HEK293 (cell line): ENCODE results near the gene CCZ1B.
"Not testable (repeated sequence)": the region's sequence is repeated elsewhere in the genome, so short reads cannot be mapped to it uniquely, and the experiment has no call there.

ENCODE experiments used
- CTCF ChIA-PET: fragments of 350-600 bp; formaldehyde crosslinking; extraction: SDS; loops from one replicate; lab custom pipeline; 2021; ENCODE audit warnings: antibody characterized with exemption; lab: Yijun Ruan, JAX
- POLR2A ChIA-PET: fragments of 300-600 bp; formaldehyde crosslinking; extraction: SDS; loops from one replicate; lab custom pipeline; 2020; ENCODE audit warnings: antibody characterized with exemption, inconsistent platforms; lab: Yijun Ruan, JAX
- H3K27ac ChIP-seq: fragments of 200-500 bp; sonication (Bioruptor generic); 2 replicates; pipeline ENCODE4 v1.5.1; 2014; ENCODE audit warnings: low read depth, low read length, control low read depth, inconsistent platforms; ENCODE audit errors: extremely low read depth
- H3K36me3 ChIP-seq, 2 experiments: fragments of 200-500 bp in 1 of 2; sonication (Bioruptor generic) in 1 of 2; 1 replicate in 1 of 2; 2 replicates in 1 of 2; pipeline ENCODE4 v1.5.1; 2014 to 2017; ENCODE audit warnings: inconsistent platforms in 2 of 2, low read length in 2 of 2; ENCODE audit not compliant: control insufficient read depth in 2 of 2, insufficient read depth in 1 of 2
- H3K4me1 ChIP-seq: fragments of 200-500 bp; sonication (Bioruptor generic); 2 replicates; pipeline ENCODE4 v1.5.1; 2014; ENCODE audit warnings: mild to moderate bottlenecking, low read length, inconsistent platforms; ENCODE audit not compliant: control insufficient read depth, insufficient read depth
- H3K4me3 ChIP-seq: 2 replicates; pipeline ENCODE4 v1.5.1; 2011; ENCODE audit warnings: low read depth, mild to moderate bottlenecking, control low read depth, low read length, moderate library complexity
- H3K9me3 ChIP-seq: fragments of 200-500 bp; sonication (Bioruptor generic); 2 replicates; pipeline ENCODE4 v1.5.1; 2014; ENCODE audit warnings: low read depth, low read length, inconsistent platforms; ENCODE audit not compliant: control insufficient read depth, insufficient read depth
- ZNF335 ChIP-seq: fragments of 450-650 bp; formaldehyde crosslinking; conservative IDR thresholded peaks from 2 replicates; pipeline ENCODE4 v1.5.1; 2016; ENCODE audit warnings: missing biosample characterization, missing genetic modification characterization
- ZNF341 ChIP-seq: fragments of 450-650 bp; formaldehyde crosslinking; IDR thresholded peaks from 2 replicates; pipeline ENCODE4; 2016; ENCODE audit warnings: low read depth, missing biosample characterization, missing genetic modification characterization
- ZNF473 ChIP-seq: fragments of 450-650 bp; formaldehyde crosslinking; IDR thresholded peaks from 2 replicates; pipeline ENCODE4 v1.5.1; 2017; ENCODE audit warnings: missing biosample characterization, missing genetic modification characterization
- ZSCAN30 ChIP-seq: fragments of 450-650 bp; IDR thresholded peaks from 2 replicates; pipeline ENCODE4 v1.5.1; 2018; ENCODE audit warnings: missing biosample characterization, mild to moderate bottlenecking, missing genetic modification characterization, moderate library complexity
- TF ChIP-seq, protein P1 (sequence below): fragments of 450-650 bp; formaldehyde crosslinking; IDR thresholded peaks from 2 replicates; pipeline ENCODE4 v1.5.1; 2017; ENCODE audit warnings: missing biosample characterization, mild to moderate bottlenecking, missing genetic modification characterization, moderate library complexity
- TF ChIP-seq, protein P2 (sequence below): fragments of 450-650 bp; formaldehyde crosslinking; IDR thresholded peaks from 2 replicates; pipeline ENCODE4 v1.5.1; 2016; ENCODE audit warnings: missing biosample characterization, missing genetic modification characterization
- TF ChIP-seq, protein P3 (sequence below): fragments of 450-650 bp; formaldehyde crosslinking; IDR thresholded peaks from 2 replicates; pipeline ENCODE4 v1.5.1; 2016; ENCODE audit warnings: missing biosample characterization, missing genetic modification characterization
- TF ChIP-seq, protein P4 (sequence below): fragments of 450-650 bp; formaldehyde crosslinking; IDR thresholded peaks from 2 replicates; pipeline ENCODE4 v1.5.1; 2017; ENCODE audit warnings: missing biosample characterization, missing genetic modification characterization
- TF ChIP-seq, protein P5 (sequence below): fragments of 450-650 bp; formaldehyde crosslinking; IDR thresholded peaks from 2 replicates; pipeline ENCODE4 v1.5.1; 2016; ENCODE audit warnings: missing biosample characterization, missing genetic modification characterization
- TF ChIP-seq, protein P6 (sequence below): fragments of 450-650 bp; formaldehyde crosslinking; IDR thresholded peaks from 2 replicates; pipeline ENCODE4 v1.5.1; 2016; ENCODE audit warnings: missing biosample characterization, missing genetic modification characterization
- TF ChIP-seq, protein P7 (sequence below): fragments of 450-650 bp; formaldehyde crosslinking; IDR thresholded peaks from 2 replicates; pipeline ENCODE4 v1.5.1; 2017; ENCODE audit warnings: missing biosample characterization, missing genetic modification characterization
- TF ChIP-seq, protein P8 (sequence below): fragments of 450-650 bp; formaldehyde crosslinking; IDR thresholded peaks from 2 replicates; pipeline ENCODE4 v1.5.0; 2017; ENCODE audit warnings: missing biosample characterization, missing genetic modification characterization, borderline replicate concordance

The CCZ1B gene

DNA sequence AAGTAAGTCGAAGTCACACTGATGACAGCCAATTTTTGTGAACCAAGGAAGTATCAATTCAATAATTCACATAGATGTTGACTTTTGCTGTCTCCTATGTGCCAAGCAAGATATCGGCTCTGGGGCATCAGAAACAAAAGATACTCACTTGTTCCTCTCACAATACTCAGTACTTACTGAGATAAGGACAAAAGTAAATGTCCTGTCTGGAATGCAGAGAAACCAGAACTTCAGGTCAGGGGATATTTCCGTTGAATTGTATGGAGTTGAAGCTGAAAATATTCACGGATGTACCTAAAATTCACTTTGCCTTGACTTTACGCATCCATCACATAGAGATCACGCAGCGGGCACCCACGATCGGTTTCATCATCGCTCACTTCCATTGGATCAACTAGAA is 11.0 kb upstream of the CCZ1B start:
- H3K4me1 ChIP-seq, POLR2A ChIA-PET, H3K27ac ChIP-seq, H3K9me3 ChIP-seq, H3K36me3 ChIP-seq, H3K4me3 ChIP-seq, CTCF ChIA-PET: not testable (repeated sequence)

DNA sequence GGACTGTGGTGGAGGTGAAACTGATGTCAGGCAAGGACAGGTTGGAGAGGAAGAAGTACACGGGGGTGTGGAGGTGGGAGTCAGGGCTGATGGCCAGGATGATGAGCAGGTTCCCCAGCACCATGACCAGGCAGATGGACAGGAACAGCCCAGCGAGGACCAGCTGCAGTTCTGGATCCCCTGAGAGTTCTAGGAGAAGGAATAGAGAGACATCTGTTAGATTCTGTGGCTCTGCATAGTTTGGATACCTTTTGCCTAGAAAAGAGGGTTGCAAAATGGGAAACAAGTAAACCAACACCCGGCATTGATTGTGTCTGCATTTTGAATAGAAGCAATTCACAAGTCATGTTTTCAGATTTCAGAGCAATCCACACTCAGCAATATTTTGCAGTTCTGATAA is 9.4 kb upstream of the CCZ1B start:
- CTCF ChIA-PET, H3K4me3 ChIP-seq, H3K9me3 ChIP-seq, H3K27ac ChIP-seq, H3K4me1 ChIP-seq, H3K36me3 ChIP-seq, POLR2A ChIA-PET: not testable (repeated sequence)

DNA sequence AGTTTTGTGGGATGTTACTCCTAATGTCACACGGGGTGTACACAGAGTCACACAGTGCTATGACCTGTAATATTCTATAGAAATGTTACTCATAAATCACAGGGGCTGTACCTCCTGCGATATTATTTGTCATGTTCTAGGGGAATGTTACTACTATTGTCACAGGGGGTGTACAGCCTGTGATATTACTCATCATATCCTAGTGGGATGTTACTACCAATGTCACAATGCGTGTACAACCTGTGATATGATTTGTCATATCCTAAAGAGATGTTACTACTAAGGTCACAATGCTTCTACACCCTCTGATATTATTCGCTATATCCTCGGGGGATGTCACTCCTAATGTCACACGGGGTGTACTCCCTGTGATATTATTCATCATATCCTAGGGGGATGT is 7.6 kb upstream of the CCZ1B start:
- Histone ChIP-seq H3K9me3 (no peaks in the 10 kb centered on the region), H3K36me3 (no peaks in the 10 kb centered on the region), H3K4me3 (no peak overlapping the region), H3K27ac (no peak overlapping the region), H3K4me1 (no peaks in the 10 kb centered on the region)
- ChIA-PET POLR2A (no interaction called here), CTCF (no interaction called here)
- TF ChIP-seq, protein P1, sequence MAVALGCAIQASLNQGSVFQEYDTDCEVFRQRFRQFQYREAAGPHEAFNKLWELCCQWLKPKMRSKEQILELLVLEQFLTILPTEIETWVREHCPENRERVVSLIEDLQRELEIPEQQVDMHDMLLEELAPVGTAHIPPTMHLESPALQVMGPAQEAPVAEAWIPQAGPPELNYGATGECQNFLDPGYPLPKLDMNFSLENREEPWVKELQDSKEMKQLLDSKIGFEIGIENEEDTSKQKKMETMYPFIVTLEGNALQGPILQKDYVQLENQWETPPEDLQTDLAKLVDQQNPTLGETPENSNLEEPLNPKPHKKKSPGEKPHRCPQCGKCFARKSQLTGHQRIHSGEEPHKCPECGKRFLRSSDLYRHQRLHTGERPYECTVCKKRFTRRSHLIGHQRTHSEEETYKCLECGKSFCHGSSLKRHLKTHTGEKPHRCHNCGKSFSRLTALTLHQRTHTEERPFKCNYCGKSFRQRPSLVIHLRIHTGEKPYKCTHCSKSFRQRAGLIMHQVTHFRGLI (tag by site-specific recombination) = no peak
- no peak for TF ChIP-seq ZNF341 (tag by site-specific recombination)
- TF ChIP-seq ZNF335 (tag by site-specific recombination) = no peak
- TF ChIP-seq, protein P2, sequence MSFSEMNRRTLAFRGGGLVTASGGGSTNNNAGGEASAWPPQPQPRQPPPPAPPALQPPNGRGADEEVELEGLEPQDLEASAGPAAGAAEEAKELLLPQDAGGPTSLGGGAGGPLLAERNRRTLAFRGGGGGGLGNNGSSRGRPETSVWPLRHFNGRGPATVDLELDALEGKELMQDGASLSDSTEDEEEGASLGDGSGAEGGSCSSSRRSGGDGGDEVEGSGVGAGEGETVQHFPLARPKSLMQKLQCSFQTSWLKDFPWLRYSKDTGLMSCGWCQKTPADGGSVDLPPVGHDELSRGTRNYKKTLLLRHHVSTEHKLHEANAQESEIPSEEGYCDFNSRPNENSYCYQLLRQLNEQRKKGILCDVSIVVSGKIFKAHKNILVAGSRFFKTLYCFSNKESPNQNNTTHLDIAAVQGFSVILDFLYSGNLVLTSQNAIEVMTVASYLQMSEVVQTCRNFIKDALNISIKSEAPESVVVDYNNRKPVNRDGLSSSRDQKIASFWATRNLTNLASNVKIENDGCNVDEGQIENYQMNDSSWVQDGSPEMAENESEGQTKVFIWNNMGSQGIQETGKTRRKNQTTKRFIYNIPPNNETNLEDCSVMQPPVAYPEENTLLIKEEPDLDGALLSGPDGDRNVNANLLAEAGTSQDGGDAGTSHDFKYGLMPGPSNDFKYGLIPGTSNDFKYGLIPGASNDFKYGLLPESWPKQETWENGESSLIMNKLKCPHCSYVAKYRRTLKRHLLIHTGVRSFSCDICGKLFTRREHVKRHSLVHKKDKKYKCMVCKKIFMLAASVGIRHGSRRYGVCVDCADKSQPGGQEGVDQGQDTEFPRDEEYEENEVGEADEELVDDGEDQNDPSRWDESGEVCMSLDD (tag by site-specific recombination) = no peak
- TF ChIP-seq, protein P3, sequence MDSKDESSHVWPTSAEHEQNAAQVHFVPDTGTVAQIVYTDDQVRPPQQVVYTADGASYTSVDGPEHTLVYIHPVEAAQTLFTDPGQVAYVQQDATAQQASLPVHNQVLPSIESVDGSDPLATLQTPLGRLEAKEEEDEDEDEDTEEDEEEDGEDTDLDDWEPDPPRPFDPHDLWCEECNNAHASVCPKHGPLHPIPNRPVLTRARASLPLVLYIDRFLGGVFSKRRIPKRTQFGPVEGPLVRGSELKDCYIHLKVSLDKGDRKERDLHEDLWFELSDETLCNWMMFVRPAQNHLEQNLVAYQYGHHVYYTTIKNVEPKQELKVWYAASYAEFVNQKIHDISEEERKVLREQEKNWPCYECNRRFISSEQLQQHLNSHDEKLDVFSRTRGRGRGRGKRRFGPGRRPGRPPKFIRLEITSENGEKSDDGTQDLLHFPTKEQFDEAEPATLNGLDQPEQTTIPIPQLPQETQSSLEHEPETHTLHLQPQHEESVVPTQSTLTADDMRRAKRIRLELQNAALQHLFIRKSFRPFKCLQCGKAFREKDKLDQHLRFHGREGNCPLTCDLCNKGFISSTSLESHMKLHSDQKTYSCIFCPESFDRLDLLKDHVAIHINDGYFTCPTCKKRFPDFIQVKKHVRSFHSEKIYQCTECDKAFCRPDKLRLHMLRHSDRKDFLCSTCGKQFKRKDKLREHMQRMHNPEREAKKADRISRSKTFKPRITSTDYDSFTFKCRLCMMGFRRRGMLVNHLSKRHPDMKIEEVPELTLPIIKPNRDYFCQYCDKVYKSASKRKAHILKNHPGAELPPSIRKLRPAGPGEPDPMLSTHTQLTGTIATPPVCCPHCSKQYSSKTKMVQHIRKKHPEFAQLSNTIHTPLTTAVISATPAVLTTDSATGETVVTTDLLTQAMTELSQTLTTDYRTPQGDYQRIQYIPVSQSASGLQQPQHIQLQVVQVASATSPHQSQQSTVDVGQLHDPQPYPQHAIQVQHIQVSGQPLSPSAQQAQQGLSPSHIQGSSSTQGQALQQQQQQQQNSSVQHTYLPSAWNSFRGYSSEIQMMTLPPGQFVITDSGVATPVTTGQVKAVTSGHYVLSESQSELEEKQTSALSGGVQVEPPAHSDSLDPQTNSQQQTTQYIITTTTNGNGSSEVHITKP (tag by site-specific recombination) = no peak
- TF ChIP-seq ZSCAN30 (tag by site-specific recombination) = no peak
- TF ChIP-seq, protein P4, sequence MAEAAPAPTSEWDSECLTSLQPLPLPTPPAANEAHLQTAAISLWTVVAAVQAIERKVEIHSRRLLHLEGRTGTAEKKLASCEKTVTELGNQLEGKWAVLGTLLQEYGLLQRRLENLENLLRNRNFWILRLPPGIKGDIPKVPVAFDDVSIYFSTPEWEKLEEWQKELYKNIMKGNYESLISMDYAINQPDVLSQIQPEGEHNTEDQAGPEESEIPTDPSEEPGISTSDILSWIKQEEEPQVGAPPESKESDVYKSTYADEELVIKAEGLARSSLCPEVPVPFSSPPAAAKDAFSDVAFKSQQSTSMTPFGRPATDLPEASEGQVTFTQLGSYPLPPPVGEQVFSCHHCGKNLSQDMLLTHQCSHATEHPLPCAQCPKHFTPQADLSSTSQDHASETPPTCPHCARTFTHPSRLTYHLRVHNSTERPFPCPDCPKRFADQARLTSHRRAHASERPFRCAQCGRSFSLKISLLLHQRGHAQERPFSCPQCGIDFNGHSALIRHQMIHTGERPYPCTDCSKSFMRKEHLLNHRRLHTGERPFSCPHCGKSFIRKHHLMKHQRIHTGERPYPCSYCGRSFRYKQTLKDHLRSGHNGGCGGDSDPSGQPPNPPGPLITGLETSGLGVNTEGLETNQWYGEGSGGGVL (tag by site-specific recombination) = no peak
- TF ChIP-seq, protein P5, sequence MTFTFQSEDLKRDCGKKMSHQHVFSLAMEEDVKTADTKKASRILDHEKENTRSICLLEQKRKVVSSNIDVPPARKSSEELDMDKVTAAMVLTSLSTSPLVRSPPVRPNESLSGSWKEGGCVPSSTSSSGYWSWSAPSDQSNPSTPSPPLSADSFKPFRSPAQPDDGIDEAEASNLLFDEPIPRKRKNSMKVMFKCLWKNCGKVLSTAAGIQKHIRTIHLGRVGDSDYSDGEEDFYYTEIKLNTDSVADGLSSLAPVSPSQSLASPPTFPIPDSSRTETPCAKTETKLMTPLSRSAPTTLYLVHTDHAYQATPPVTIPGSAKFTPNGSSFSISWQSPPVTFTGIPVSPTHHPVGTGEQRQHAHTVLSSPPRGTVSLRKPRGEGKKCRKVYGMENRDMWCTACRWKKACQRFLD (tag by site-specific recombination) = no peak
- TF ChIP-seq, protein P6, sequence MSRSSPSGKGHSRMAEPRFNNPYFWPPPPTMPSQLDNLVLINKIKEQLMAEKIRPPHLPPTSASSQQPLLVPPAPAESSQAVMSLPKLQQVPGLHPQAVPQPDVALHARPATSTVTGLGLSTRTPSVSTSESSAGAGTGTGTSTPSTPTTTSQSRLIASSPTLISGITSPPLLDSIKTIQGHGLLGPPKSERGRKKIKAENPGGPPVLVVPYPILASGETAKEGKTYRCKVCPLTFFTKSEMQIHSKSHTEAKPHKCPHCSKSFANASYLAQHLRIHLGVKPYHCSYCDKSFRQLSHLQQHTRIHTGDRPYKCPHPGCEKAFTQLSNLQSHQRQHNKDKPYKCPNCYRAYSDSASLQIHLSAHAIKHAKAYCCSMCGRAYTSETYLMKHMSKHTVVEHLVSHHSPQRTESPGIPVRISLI (tag by site-specific recombination) = no peak
- TF ChIP-seq, protein P7, sequence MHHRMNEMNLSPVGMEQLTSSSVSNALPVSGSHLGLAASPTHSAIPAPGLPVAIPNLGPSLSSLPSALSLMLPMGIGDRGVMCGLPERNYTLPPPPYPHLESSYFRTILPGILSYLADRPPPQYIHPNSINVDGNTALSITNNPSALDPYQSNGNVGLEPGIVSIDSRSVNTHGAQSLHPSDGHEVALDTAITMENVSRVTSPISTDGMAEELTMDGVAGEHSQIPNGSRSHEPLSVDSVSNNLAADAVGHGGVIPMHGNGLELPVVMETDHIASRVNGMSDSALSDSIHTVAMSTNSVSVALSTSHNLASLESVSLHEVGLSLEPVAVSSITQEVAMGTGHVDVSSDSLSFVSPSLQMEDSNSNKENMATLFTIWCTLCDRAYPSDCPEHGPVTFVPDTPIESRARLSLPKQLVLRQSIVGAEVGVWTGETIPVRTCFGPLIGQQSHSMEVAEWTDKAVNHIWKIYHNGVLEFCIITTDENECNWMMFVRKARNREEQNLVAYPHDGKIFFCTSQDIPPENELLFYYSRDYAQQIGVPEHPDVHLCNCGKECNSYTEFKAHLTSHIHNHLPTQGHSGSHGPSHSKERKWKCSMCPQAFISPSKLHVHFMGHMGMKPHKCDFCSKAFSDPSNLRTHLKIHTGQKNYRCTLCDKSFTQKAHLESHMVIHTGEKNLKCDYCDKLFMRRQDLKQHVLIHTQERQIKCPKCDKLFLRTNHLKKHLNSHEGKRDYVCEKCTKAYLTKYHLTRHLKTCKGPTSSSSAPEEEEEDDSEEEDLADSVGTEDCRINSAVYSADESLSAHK (tag by site-specific recombination) = no peak
- TF ChIP-seq ZNF473 (tag by site-specific recombination) = no peak
- TF ChIP-seq, protein P8, sequence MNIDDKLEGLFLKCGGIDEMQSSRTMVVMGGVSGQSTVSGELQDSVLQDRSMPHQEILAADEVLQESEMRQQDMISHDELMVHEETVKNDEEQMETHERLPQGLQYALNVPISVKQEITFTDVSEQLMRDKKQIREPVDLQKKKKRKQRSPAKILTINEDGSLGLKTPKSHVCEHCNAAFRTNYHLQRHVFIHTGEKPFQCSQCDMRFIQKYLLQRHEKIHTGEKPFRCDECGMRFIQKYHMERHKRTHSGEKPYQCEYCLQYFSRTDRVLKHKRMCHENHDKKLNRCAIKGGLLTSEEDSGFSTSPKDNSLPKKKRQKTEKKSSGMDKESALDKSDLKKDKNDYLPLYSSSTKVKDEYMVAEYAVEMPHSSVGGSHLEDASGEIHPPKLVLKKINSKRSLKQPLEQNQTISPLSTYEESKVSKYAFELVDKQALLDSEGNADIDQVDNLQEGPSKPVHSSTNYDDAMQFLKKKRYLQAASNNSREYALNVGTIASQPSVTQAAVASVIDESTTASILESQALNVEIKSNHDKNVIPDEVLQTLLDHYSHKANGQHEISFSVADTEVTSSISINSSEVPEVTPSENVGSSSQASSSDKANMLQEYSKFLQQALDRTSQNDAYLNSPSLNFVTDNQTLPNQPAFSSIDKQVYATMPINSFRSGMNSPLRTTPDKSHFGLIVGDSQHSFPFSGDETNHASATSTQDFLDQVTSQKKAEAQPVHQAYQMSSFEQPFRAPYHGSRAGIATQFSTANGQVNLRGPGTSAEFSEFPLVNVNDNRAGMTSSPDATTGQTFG (tag by site-specific recombination) = no peak
